Measurements from ENCODE around the gene UBE2O.

DNA sequence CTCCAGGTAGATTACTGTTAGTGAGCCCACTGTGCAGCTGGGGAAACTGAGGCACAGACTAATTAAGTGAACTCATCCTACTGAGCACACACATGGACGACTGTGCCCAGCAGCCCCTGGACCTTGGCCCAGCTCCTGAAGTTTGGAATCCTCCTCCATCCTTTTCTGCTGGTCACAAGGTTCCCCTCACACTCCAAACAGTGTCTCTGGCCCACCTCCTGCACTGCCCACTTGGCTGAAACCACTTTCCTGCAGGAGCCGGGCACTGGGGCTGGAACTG lies 44.7 kb upstream of the UBE2O start:
- TF ChIP-seq GATA2 (IDR thresholded peaks at IDR 0.05; ENCODE audit: low read depth, low read length) (no peak), GATA3 (IDR thresholded peaks at IDR 0.05; ENCODE audit: low read depth, low read length) (no peak)
